ENCODE data around the gene ALG3.

DNA sequence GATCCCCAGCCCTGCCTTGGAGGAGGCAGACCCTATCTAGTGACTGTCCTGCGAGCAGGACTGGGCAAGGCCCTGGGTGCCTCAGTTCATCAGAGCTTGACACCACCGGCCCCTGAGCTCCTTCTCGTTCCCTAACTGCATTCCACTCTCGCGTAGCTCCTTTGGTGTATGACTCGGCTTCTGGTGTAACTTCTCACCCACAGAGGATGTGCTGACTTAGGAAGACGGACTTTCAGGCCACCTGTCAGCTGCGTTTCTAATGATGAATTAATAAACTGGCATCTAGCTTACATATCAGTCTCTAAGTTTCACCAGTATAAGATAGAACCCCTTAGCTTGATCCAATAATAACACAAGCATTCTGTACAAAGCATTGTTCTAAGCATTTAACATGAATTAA lies 45.2 kb downstream of the ALG3 start:
- TF ChIP-seq YY1 (IDR thresholded peaks at IDR 0.05; ENCODE audit: insufficient read depth, insufficient read length) (no peak), SUZ12 (IDR thresholded peaks at IDR 0.05; ENCODE audit: extremely low read depth, insufficient read depth, insufficient read length) (no peak)
